Astrocyte of the cerebellum (primary cell): Measurements from ENCODE around the gene WDR82.

ENCODE experiments used
- DNase-seq: peaks from one replicate; pipeline ENCODE4 v3.0.0-alpha.2; 2011; ENCODE audit warnings: low read depth
- H3K4me3 ChIP-seq: 2 replicates; pipeline ENCODE4 v1.5.1; 2011; ENCODE audit warnings: mild to moderate bottlenecking, low read depth, low read length, moderate library complexity
- in situ Hi-C: cut with HindIII; loops from 2 replicates; pipeline ENCODE4 v1.10.0; 2017; ENCODE audit warnings: low sequenced_read_pairs
- TF ChIP-seq, protein P1 (sequence below): IDR thresholded peaks from 2 replicates; pipeline ENCODE4 v1.5.1; 2012; ENCODE audit warnings: low read length, low read depth, moderate library complexity, mild to moderate bottlenecking; ENCODE audit errors: missing control alignments

WDR82 gene

DNA sequence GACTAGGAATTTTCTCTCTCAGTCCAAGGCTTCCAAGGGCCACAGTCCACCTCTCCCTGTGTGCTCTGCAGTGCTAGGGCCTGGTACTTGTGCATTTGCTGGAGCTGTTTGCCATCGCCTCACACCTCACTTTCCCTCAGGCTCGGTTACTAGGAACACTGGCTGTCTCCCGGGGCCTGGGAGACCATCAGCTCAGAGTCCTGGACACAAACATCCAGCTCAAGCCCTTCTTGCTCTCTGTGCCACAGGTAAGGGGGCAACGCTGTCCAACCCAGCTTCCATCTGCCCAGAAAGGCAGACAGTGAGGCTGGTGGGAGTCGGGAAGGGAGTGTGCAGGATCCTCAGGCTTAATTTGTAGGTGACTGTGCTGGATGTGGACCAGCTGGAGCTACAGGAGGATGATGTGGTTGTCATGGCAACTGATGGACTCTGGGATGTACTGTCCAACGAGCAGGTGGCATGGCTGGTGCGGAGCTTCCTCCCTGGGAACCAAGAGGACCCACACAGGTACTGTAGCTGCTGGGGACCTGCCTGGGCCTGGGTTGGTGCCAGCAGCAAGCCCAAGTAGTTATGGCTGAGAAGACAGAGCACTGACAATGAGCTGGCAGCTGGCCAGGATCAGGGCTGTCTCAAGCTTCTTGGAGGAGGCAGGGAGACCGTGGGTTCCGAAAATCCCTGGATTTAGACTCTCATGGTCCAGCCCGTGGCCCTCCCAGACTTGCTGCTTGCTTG, 29.5 kb downstream of the WDR82 start:
- TF ChIP-seq, protein P1, sequence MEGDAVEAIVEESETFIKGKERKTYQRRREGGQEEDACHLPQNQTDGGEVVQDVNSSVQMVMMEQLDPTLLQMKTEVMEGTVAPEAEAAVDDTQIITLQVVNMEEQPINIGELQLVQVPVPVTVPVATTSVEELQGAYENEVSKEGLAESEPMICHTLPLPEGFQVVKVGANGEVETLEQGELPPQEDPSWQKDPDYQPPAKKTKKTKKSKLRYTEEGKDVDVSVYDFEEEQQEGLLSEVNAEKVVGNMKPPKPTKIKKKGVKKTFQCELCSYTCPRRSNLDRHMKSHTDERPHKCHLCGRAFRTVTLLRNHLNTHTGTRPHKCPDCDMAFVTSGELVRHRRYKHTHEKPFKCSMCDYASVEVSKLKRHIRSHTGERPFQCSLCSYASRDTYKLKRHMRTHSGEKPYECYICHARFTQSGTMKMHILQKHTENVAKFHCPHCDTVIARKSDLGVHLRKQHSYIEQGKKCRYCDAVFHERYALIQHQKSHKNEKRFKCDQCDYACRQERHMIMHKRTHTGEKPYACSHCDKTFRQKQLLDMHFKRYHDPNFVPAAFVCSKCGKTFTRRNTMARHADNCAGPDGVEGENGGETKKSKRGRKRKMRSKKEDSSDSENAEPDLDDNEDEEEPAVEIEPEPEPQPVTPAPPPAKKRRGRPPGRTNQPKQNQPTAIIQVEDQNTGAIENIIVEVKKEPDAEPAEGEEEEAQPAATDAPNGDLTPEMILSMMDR = no peak
- DNase-seq = no peak

GRCh38 chr3:52248165-52248541, 30.3 kb downstream of the WDR82 start:
- TF ChIP-seq, protein P1 = no peak
- DNase-seq = no peak
- no peak overlapping the region for H3K4me3 ChIP-seq
- in situ Hi-C loops = no loop called here

More for the DNA sequence above, 29.5 kb downstream of the WDR82 start:
- in situ Hi-C loops = no loop called here
- no peak overlapping the region for H3K4me3 ChIP-seq

DNA sequence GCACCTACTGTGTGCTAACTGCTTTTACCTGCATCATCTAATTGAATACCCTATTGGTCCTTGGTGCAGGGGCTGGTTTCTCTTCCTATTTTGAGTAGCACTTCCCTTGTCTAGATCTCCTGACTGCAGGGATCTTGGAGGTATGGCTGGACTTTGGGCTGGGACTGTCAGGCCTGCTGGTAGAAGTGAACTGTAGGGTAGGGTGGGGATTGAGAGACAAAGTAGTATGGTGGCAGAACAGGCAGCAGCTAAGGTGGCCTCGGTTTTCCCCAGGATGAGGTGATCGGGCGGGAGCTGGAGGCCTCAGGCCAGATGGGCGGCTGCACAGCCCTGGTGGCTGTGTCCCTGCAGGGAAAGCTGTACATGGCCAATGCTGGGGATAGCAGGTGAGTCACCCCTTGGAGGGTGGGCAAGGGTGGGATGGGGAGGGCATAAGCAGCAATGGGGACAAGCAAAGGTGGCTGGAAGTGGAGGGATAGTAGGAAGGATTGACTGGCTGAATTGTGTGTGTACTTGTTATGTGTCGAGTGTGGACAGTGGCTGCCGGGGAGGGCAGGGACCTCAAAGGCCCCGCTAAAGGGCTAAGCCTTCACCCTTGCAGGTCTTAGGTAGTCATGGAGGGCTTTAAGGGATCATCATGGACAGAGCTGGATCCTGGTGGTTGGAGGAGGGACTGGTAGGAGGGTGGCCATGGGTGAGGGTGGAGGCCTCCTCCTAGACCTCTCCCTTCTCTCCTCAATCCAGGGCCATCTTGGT, 30.9 kb downstream of the WDR82 start:
- no peak for DNase-seq
- in situ Hi-C loops = no loop called here
- no peak overlapping the region for H3K4me3 ChIP-seq
- TF ChIP-seq, protein P1 = no peak

DNA sequence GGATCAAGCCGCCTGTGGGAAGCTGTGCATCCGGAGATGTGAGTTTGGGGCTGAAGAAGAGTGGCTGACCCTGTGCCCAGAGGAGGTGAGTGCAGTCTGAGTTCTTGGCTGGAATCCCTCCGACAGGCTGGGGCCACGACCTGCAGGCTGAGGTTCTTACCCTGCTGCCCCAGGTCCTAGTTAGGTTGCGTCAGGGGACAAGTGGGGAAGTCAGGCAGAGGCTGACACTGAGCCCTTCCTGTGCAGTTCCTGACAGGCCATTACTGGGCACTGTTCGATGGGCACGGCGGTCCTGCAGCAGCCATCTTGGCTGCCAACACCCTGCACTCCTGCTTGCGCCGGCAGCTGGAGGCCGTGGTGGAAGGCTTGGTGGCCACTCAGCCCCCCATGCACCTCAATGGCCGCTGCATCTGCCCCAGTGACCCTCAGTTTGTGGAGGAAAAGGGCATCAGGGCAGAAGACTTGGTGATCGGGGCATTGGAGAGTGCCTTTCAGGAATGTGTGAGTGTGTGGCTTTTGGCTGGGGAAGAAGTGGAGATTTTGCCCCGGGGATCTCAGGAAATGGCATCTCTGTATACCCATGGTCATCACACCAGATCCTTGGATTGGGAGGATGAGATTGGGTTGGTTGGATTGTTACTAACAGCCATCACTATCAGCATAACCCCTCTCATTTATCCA, 31.6 kb downstream of the WDR82 start:
- H3K4me3 ChIP-seq = peak overlapping the region; percentile 50
- in situ Hi-C loops = no loop called here
- TF ChIP-seq, protein P1 = no peak
- no peak for DNase-seq

GRCh38 chr3:52246264-52246620, 32.2 kb downstream of the WDR82 start:
- no peak for DNase-seq
- in situ Hi-C loops = no loop called here
- TF ChIP-seq, protein P1 = no peak
- H3K4me3 ChIP-seq = peak overlapping the region; percentile 50

- TF ChIP-seq, protein P1 = no peak
- no peak for DNase-seq
- in situ Hi-C loops = no loop called here
- H3K4me3 ChIP-seq = peak within 1 kb of the TSS; percentile 50
These were observed 32.9 kb downstream of the WDR82 start, which contains the start of gene PPM1M for GRCh38 chr3:52245322-52246263. Gene PPM1M (plus strand): TSS chr3:52245759. CDS start chr3:52245825, 66 bp downstream.
